ENCODE results near the gene VAMP1. TPM values are rescaled to one million over a fixed set of nuclear protein-coding genes. Genes with fewer than 3 reads are reported as not detected.

Gene VAMP1
- total and polyA plus RNA-seq, 2 of the 8 experiments (the other 6 are each of a cell fraction or from before 2014, with no cell fraction given), result 10.8 to 23.1 TPM

GRCh38 chr12:6468283-6468575, 2.2 kb downstream of the VAMP1 start:
- no peaks in the 10 kb centered on the region; a peak in 1 of 7 replicates for H3K27me3 ChIP-seq (replicated peaks in 1 of 4; ENCODE audit: control insufficient read depth in 3 of 4, extremely low read depth in 1 of 4, insufficient read depth in 3 of 4, low read length in 3 of 4)
- no peak overlapping the region for H3K14ac ChIP-seq (ENCODE audit: insufficient read length)
- peaks cover 12% of the 10 kb centered on the region for H3K23me2 ChIP-seq (ENCODE audit: low read depth, low read length)
- H2BK12ac ChIP-seq (ENCODE audit: low read depth, low read length), result no peak overlapping the region
- peaks cover 0 to 15% of the 10 kb centered on the region in 2 experiments; a peak in 2 of 4 replicates for H3K79me2 ChIP-seq (ENCODE audit: control insufficient read depth in 1 of 2, insufficient read depth in 2 of 2, low read length in 2 of 2)
- no peak for DNase-seq (ENCODE audit: low read depth in 1 of 2, low spot score in 2 of 2)
- POLR2A ChIA-PET (ENCODE audit: partially characterized antibody), result interaction anchor here (2.4 to 6.1 kb wide), 5 partner anchors 10 to 141 kb away, joined by 8 to 84 read pairs (median 41); partner anchors contain the start of genes GAPDH and TAPBPL
- H3K18ac ChIP-seq (ENCODE audit: extremely low read depth, low read length), result no peak overlapping the region
- no peak overlapping the region for H4K91ac ChIP-seq (replicated peaks; ENCODE audit: insufficient read length, low read length)
- H3K4me1 ChIP-seq (replicated peaks in 1 of 4; ENCODE audit: control insufficient read depth in 3 of 4, insufficient read depth in 4 of 4, low read length in 3 of 4), result peaks cover 3 to 7% (median 3%) of the 10 kb centered on the region in 4 experiments; a peak in 3 of 7 replicates
- no peak overlapping the region for H3K27ac ChIP-seq (ENCODE audit: low read depth, low read length)
- H2BK5ac ChIP-seq (ENCODE audit: low read depth, low read length), result no peak overlapping the region
- peaks cover 5 to 24% (median 12%) of the 10 kb centered on the region in 4 experiments; a peak in 6 of 8 replicates for H3K36me3 ChIP-seq (ENCODE audit: control insufficient read depth in 2 of 4, insufficient read depth in 4 of 4, low read length in 3 of 4)
- H4K20me1 ChIP-seq (replicated peaks in 1 of 2; ENCODE audit: control insufficient read depth in 1 of 2, insufficient read depth in 2 of 2, low read length in 2 of 2), result peaks cover 0 to 10% of the 10 kb centered on the region in 2 experiments
- CTCF ChIA-PET (ENCODE audit: partially characterized antibody), result interaction anchor here (0.9 to 1.5 kb wide), 4 partner anchors 43 to 184 kb away, joined by 3 to 8 read pairs (median 4); no protein-coding TSS in a partner anchor
- no peak overlapping the region for H3K4ac ChIP-seq (replicated peaks; ENCODE audit: insufficient read length, low read depth, low read length)
- no peak overlapping the region for H3K4me2 ChIP-seq (ENCODE audit: insufficient read depth in 1 of 2, low read depth in 2 of 2, low read length in 2 of 2)
- no peak overlapping the region for H3K9ac ChIP-seq (replicated peaks in 1 of 4; ENCODE audit: extremely low read depth in 1 of 4, low read depth in 3 of 4, low read length in 3 of 4)
- H2BK120ac ChIP-seq (replicated peaks; ENCODE audit: low read depth, low read length), result no peak overlapping the region
- no peak for FAIRE-seq
- no peaks in the 10 kb centered on the region for H3K9me3 ChIP-seq (ENCODE audit: insufficient read depth in 2 of 2, low read depth in 1 of 2, low read length in 1 of 2)
- H2AFZ ChIP-seq (ENCODE audit: low read length), result no peak overlapping the region
- H2BK20ac ChIP-seq (ENCODE audit: low read length), result no peak overlapping the region
- no peak overlapping the region for H2BK15ac ChIP-seq (ENCODE audit: low read length)
- H4K8ac ChIP-seq (ENCODE audit: extremely low read depth, insufficient read depth, low read length), result no peak overlapping the region
- no peak overlapping the region for H3K56ac ChIP-seq (replicated peaks; ENCODE audit: insufficient read length, low read depth, low read length)
- no peak overlapping the region for H2AK5ac ChIP-seq (ENCODE audit: low read depth, low read length)
- H3K4me3 ChIP-seq (ENCODE audit: extremely low read depth in 1 of 4, insufficient read depth in 2 of 4, low read depth in 3 of 4, low read length in 4 of 4), result no peak overlapping the region
- H3K79me1 ChIP-seq (ENCODE audit: low read depth, low read length), result peaks cover 4% of the 10 kb centered on the region
- no peak for TF ChIP-seq NRF1 (IDR thresholded peaks at IDR 0.05; ENCODE audit: low read depth, low read length)
- TF ChIP-seq SUZ12 (IDR thresholded peaks at IDR 0.05; ENCODE audit: low read length), result no peak
- no peak for TF ChIP-seq KDM5A (IDR thresholded peaks at IDR 0.05; ENCODE audit: low read length)
- TF ChIP-seq USF2 (IDR thresholded peaks at IDR 0.05; ENCODE audit: low read length), result no peak
- no peak for TF ChIP-seq PHF8 (conservative IDR thresholded peaks at IDR 0.05; ENCODE audit: low read depth, low read length)
- TF ChIP-seq RAD21 (IDR thresholded peaks at IDR 0.05 in 1 of 2, conservative IDR thresholded peaks at IDR 0.05 in 1 of 2; ENCODE audit: low read depth in 2 of 2, low read length in 2 of 2), result no peak
- TF ChIP-seq TAF7 (optimal IDR thresholded peaks at IDR 0.05; ENCODE audit: borderline replicate concordance, low read depth, low read length), result no peak
- TF ChIP-seq E2F6 (IDR thresholded peaks at IDR 0.05), result no peak
- H3K23ac ChIP-seq (ENCODE audit: insufficient read length), result no peak overlapping the region
- no peak overlapping the region for H4K5ac ChIP-seq (ENCODE audit: insufficient read length, low read depth, low read length)

All from H1 (cell line).